ENCODE measurements around the gene SSH2. TPM values are rescaled to one million over a fixed set of nuclear protein-coding genes. Genes with fewer than 3 reads are reported as not detected.

Gene SSH2
- total and polyA plus RNA-seq, 2 donors from 2014 or later, result 19.7 to 62.5 TPM

DNA sequence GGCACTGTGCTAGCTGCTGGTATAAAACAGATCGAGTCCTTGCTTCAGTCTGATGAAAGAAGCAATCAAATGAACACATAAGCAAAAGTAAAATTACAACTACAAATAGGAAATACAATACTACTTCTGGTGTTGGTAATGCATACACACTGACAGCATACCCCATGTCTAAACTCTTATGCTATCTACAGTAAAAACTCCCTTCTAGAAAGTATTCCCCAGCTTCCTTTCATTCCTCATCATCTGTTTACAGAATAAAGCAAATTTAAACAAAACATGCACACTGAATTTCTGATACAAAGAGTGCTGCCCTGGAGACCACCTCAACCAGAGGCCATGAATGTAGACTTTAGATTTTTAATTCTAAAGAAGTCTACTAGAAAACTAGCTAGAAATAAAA is 109.6 kb downstream of the SSH2 start:
- H3K4me3 ChIP-seq (ENCODE audit: low read length in 3 of 3), result no peak overlapping the region
- intact Hi-C loops (cut with DNase I), result no loop called here
- TF ChIP-seq CTCF (IDR thresholded peaks at IDR 0.05; ENCODE audit: borderline replicate concordance, extremely low read depth, insufficient read depth), result no peak
- H3K9ac ChIP-seq (ENCODE audit: low read length in 3 of 3), result no peak overlapping the region
- H3K4me1 ChIP-seq (ENCODE audit: control insufficient read depth in 2 of 3, insufficient read depth in 2 of 3, low read depth in 1 of 3, low read length in 3 of 3), result no peaks in the 10 kb centered on the region
- DNase-seq (no peak), FAIRE-seq (no peak)
- no peaks in the 10 kb centered on the region for H3K27me3 ChIP-seq (ENCODE audit: control insufficient read depth, insufficient read depth, low read length)
- H3K36me3 ChIP-seq (ENCODE audit: control insufficient read depth in 2 of 3, insufficient read depth in 3 of 3, low read length in 3 of 3), result no peaks in the 10 kb centered on the region
- no peaks in the 10 kb centered on the region for H3K9me3 ChIP-seq (ENCODE audit: control insufficient read depth in 2 of 3, insufficient read depth in 1 of 3, low read length in 3 of 3)
- H3K27ac ChIP-seq (ENCODE audit: low read depth in 2 of 2, low read length in 2 of 2), result no peak overlapping the region

GRCh38 chr17:29807520-29808361 is 122.3 kb downstream of the SSH2 start:
- H3K9me3 ChIP-seq (ENCODE audit: control insufficient read depth in 2 of 3, insufficient read depth in 1 of 3, low read length in 3 of 3), result no peaks in the 10 kb centered on the region
- DNase-seq (peak in 4 of 5 donors; percentile 60 to 89 (median 80)), FAIRE-seq (peak; percentile 94)
- H3K27ac ChIP-seq (ENCODE audit: low read depth in 2 of 2, low read length in 2 of 2), result no peak overlapping the region
- no peak overlapping the region for H3K9ac ChIP-seq (ENCODE audit: low read length in 3 of 3)
- intact Hi-C loops (cut with DNase I), result loop anchor here (5.0 kb wide), 1 partner anchor 125 kb away; the partner anchor contains the start of gene SSH2
- no peaks in the 10 kb centered on the region for H3K27me3 ChIP-seq (ENCODE audit: control insufficient read depth, insufficient read depth, low read length)
- TF ChIP-seq CTCF (IDR thresholded peaks at IDR 0.05; ENCODE audit: borderline replicate concordance, extremely low read depth, insufficient read depth), result peak; percentile 89
- H3K4me3 ChIP-seq (ENCODE audit: low read length in 3 of 3), result no peak overlapping the region
- no peaks in the 10 kb centered on the region for H3K36me3 ChIP-seq (ENCODE audit: control insufficient read depth in 2 of 3, insufficient read depth in 3 of 3, low read length in 3 of 3)
- no peaks in the 10 kb centered on the region for H3K4me1 ChIP-seq (ENCODE audit: control insufficient read depth in 2 of 3, insufficient read depth in 2 of 3, low read depth in 1 of 3, low read length in 3 of 3)

DNA sequence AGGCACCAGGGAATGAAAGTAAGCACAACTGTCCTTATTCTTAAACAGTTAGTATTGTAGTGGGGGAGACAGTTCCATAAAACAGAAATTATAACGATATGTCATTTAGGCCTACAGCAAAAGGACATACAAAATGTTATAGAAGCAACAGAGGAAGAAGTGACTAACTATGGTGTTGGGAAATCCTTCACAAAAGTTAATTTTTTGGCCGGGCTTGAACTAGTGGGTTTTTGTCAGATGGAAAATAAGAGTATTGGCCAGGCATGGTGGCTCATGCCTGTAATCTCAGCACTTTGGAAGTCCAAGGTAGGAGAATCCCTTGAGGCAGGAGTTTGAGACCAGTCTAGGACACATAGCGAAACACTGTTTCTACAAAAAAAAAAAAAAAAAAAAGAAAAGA is 127.8 kb downstream of the SSH2 start:
- intact Hi-C loops (cut with DNase I), result no loop called here
- Histone ChIP-seq H3K36me3 (ENCODE audit: control insufficient read depth in 2 of 3, insufficient read depth in 3 of 3, low read length in 3 of 3) (no peaks in the 10 kb centered on the region), H3K4me1 (ENCODE audit: control insufficient read depth in 2 of 3, insufficient read depth in 2 of 3, low read depth in 1 of 3, low read length in 3 of 3) (no peaks in the 10 kb centered on the region), H3K27ac (ENCODE audit: low read depth in 2 of 2, low read length in 2 of 2) (no peak overlapping the region), H3K9ac (ENCODE audit: low read length in 3 of 3) (no peak overlapping the region), H3K9me3 (ENCODE audit: control insufficient read depth in 2 of 3, insufficient read depth in 1 of 3, low read length in 3 of 3) (no peaks in the 10 kb centered on the region), H3K27me3 (ENCODE audit: control insufficient read depth, insufficient read depth, low read length) (no peaks in the 10 kb centered on the region), H3K4me3 (ENCODE audit: low read length in 3 of 3) (no peak overlapping the region)
- no peak for TF ChIP-seq CTCF (IDR thresholded peaks at IDR 0.05; ENCODE audit: borderline replicate concordance, extremely low read depth, insufficient read depth)
- FAIRE-seq (no peak), DNase-seq (no peak)

Measured in kidney (tissue), 14 donors.